ENCODE results near the gene IFNA13. TPM values are rescaled to one million over a fixed set of nuclear protein-coding genes. Genes with fewer than 3 reads are reported as not detected.
A peak's percentile ranks its signal among the peaks of the same experiment; 100 is the strongest.

IFNA13 gene
- total and polyA plus RNA-seq, 2 of the 13 experiments (the other 11 are each of a cell fraction or from before 2014, with no cell fraction given), result not detected

GRCh38 chr9:21331676-21332402 lies 36.0 kb downstream of the IFNA13 start:
- peak overlapping the region; percentile 82 for H3K4me2 ChIP-seq (ENCODE audit: low read depth, low read length)
- intact Hi-C loops (cut with micrococcal nuclease; ENCODE audit: unreplicated experiment), result loop anchor here (10.0 kb wide), 1 partner anchor 673 kb away; the partner anchor contains the start of gene CDKN2B
- no peak for FAIRE-seq
- peaks cover 2% of the 10 kb centered on the region; the same call in 1 of the 2 replicates for H4K20me1 ChIP-seq (ENCODE audit: insufficient read depth, low read length)
- DNase-seq (ENCODE audit: low spot score), result no peak
- peaks cover 38% of the 10 kb centered on the region for H3K4me1 ChIP-seq (ENCODE audit: insufficient read depth, low read length)
- H3K36me3 ChIP-seq (replicated peaks in 1 of 2; ENCODE audit: control insufficient read depth in 1 of 2, insufficient read depth in 2 of 2, low read length in 2 of 2), result no peaks in the 10 kb centered on the region
- ChIA-PET POLR2A (no interaction called here), CTCF (ENCODE audit: low intra/inter-chr PET ratio, low total read pairs) (no interaction called here)
- in situ Hi-C loops (cut with HindIII; ENCODE audit: extremely low pct_ligation_motif_present, low pct_unique_long_range_greater_than_20kb), result loop anchor here (10.0 kb wide), 1 partner anchor 463 kb away; no protein-coding TSS in a partner anchor
- H2AFZ ChIP-seq (ENCODE audit: low read length), result no peak overlapping the region
- H3K9me3 ChIP-seq (ENCODE audit: low read length), result no peaks in the 10 kb centered on the region
- no peak overlapping the region for H3K4me3 ChIP-seq (replicated peaks in 1 of 3; ENCODE audit: insufficient read depth in 1 of 3, low read depth in 2 of 3, low read length in 3 of 3)
- BruUV-seq (replicated peaks), result no TSS peak
- ATAC-seq, result no peak
- no peak overlapping the region for H3K27ac ChIP-seq (ENCODE audit: extremely low read length, insufficient read depth, low read length)
- 89% methylated on average over 5 of the region's 5 CpGs for WGBS (ENCODE audit: low lambda C conversion rate)
- TF ChIP-seq THAP11 (CRISPR knock-in tag; IDR thresholded peaks at IDR 0.05), result no peak
- TF ChIP-seq BRD4 (CRISPR knock-in tag; IDR thresholded peaks at IDR 0.05), result no peak
- TF ChIP-seq IRF2 (CRISPR knock-in tag; IDR thresholded peaks at IDR 0.05), result no peak
- TF ChIP-seq RFXANK (CRISPR knock-in tag; IDR thresholded peaks at IDR 0.05), result no peak
- no peak for TF ChIP-seq ZNF207 (IDR thresholded peaks at IDR 0.05; ENCODE audit: borderline replicate concordance)
- no peak for TF ChIP-seq KDM6A (CRISPR knock-in tag; IDR thresholded peaks at IDR 0.05; ENCODE audit: low read depth)
- no peak for TF ChIP-seq BCLAF1 (IDR thresholded peaks at IDR 0.05)
- TF ChIP-seq HNRNPUL1 (IDR thresholded peaks at IDR 0.05; ENCODE audit: low read depth, low read length), result no peak
- TF ChIP-seq STAT5B (CRISPR knock-in tag; IDR thresholded peaks at IDR 0.05), result no peak
- H3K9ac ChIP-seq (ENCODE audit: insufficient read depth, low read depth, low read length), result no peak overlapping the region
- H3K27me3 ChIP-seq (ENCODE audit: control insufficient read depth in 1 of 2, insufficient read depth in 2 of 2, low read length in 2 of 2), result no peaks in the 10 kb centered on the region; a peak in 1 of 5 replicates
- peaks cover 35% of the 10 kb centered on the region for H3K79me2 ChIP-seq (ENCODE audit: insufficient read depth, low read length)
